Activated CD4-positive, CD25-positive, alpha-beta regulatory T cell treated with anti-CD3 and anti-CD28 coated beads, Interleukin-2, amount 50 U/mL, for 24 hours (primary cell): ENCODE results near the gene ASB14.
A peak's percentile ranks its signal among the peaks of the same experiment; 100 is the strongest.

Source experiments
- ATAC-seq, 2 donors: fragments of 150-1000 bp; cut with Tn5 transposase; one replicate each; pipeline ENCODE4 v1.10.0; 2021; ENCODE audit warnings: mild to moderate bottlenecking in 1 of 2, moderate library complexity in 1 of 2

Gene ASB14

GRCh38 chr3:57257678-57258077 is 34.8 kb downstream of the ASB14 start:
- ATAC-seq, result no peak

- ATAC-seq, result no peak
Observed at GRCh38 chr3:57256844-57257243, 35.6 kb downstream of the ASB14 start.

- ATAC-seq, result no peak
Observed at GRCh38 chr3:57252404-57252803, 40.1 kb downstream of the ASB14 start.

GRCh38 chr3:57244946-57245345 is 47.5 kb downstream of the ASB14 start:
- no peak for ATAC-seq

- no peak for ATAC-seq
Observed at GRCh38 chr3:57234613-57235575, 57.6 kb downstream of the ASB14 start.

- no peak for ATAC-seq
Observed at GRCh38 chr3:57233799-57234198, 58.7 kb downstream of the ASB14 start.

- no peak for ATAC-seq
Observed at GRCh38 chr3:57230006-57230405, 62.5 kb downstream of the ASB14 start.

- peak; percentile 34 to 44 for ATAC-seq
Observed at GRCh38 chr3:57227930-57228751, 64.3 kb downstream of the ASB14 start.

GRCh38 chr3:57227204-57227929 is 65.1 kb downstream of the ASB14 start, which contains the start of gene APPL1:
Gene APPL1 (plus strand): TSS chr3:57227729. CDS start chr3:57227884, 155 bp downstream.
- peak; percentile 92 to 96 for ATAC-seq

GRCh38 chr3:57226176-57226575 is 66.3 kb downstream of the ASB14 start:
- no peak for ATAC-seq

- ATAC-seq, result no peak
Observed at GRCh38 chr3:57224856-57225255, 67.6 kb downstream of the ASB14 start.

- no peak for ATAC-seq
Observed at GRCh38 chr3:57221883-57222282, 70.6 kb downstream of the ASB14 start.
